Urinary bladder (tissue), 4 donors: ENCODE data around the gene EEFSEC. TPM values are rescaled to one million over a fixed set of nuclear protein-coding genes. Genes with fewer than 3 reads are reported as not detected.

ENCODE experiments used
- DNase-seq: peaks from one replicate; pipeline ENCODE4 v3.0.0-alpha.2; 2015; ENCODE audit errors: extremely low spot score
- H3K27ac ChIP-seq: one replicate; pipeline ENCODE4 v1.5.1; 2013; ENCODE audit warnings: low read depth, mild to moderate bottlenecking, moderate library complexity
- H3K36me3 ChIP-seq: one replicate; pipeline ENCODE4 v1.6.1; 2013; ENCODE audit warnings: mild to moderate bottlenecking, moderate library complexity; ENCODE audit not compliant: insufficient read depth
- H3K4me1 ChIP-seq: one replicate; pipeline ENCODE4 v1.6.1; 2013; ENCODE audit warnings: mild to moderate bottlenecking, moderate library complexity; ENCODE audit not compliant: insufficient read depth
- H3K4me3 ChIP-seq: one replicate; pipeline ENCODE4 v1.5.1; 2013; ENCODE audit warnings: low read depth, low read length
- WGBS: extraction: QIAGEN DNeasy Blood & Tissue Kit; methylation state at CpG from one replicate; pipeline ENCODE4 v1.1.7; 2013; 5-methylcytosine and 5-hydroxymethylcytosine counted together
- polyA plus RNA-seq: library from polyadenylated mRNA; stranded (reverse); fragments of 200-250 nt; gene quantifications from one replicate; pipeline ENCODE4 v1.2.3, GENCODE V29; 2013
- total RNA-seq: library from RNA; depleted of rRNA; stranded (reverse); fragments of >200 nt; gene quantifications from one replicate; pipeline ENCODE4 v1.2.3, GENCODE V29; 2014
- donor health status: healthy with polysubstance abuse.
- donor health status: healthy.

EEFSEC gene
- total and polyA plus RNA-seq, 2 donors: 4.2 to 18.5 TPM

DNA sequence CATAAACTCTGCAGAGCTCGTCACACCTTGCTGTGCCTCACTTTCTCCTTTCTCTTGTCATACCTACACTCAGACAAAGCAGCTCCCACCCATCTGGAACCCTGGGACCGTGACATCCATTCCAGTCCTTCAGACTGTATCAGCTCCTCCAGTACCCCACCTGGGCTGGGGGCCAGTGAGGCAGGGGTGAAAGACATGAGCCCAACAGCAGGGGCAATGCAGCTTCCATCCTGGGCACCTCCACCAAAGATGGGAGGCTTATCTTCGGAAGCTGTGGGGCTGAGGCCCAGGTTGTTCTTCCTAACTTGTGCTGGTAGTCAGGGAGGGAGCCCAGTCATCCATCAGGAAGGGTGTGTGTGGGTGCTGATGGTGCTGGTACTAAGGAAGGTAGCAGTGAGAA is 109.2 kb downstream of the EEFSEC start:
- no peak overlapping the region for H3K4me3 ChIP-seq
- DNase-seq: no peak
- no peaks in the 10 kb centered on the region for H3K4me1 ChIP-seq
- no peak overlapping the region for H3K27ac ChIP-seq
- no peaks in the 10 kb centered on the region for H3K36me3 ChIP-seq
- WGBS: 89% methylated on average over 3 of the region's 3 CpGs

DNA sequence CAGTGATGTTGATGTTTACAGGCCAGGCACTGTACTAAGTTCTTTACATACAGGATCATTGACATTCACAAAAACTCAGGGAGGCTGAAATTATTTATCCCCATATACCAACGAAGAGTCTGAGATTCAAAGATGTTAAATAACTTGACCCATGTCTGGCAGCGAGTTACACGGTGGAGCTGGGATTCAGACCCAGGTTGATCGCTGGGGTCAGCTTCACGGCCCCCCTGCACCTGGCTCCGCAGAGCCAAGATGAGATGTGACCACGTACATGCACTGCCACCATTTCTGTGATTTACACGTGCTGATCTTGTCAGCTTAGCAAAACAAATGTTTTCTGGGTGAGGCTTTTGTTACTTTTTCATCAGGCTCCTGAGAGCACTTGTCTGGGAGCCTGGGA is 109.8 kb downstream of the EEFSEC start:
- Histone ChIP-seq H3K36me3 (no peaks in the 10 kb centered on the region), H3K4me1 (no peaks in the 10 kb centered on the region), H3K4me3 (no peak overlapping the region), H3K27ac (no peak overlapping the region)
- 72% methylated on average over 8 of the region's 8 CpGs for WGBS
- no peak for DNase-seq

- Histone ChIP-seq H3K36me3 (no peaks in the 10 kb centered on the region), H3K27ac (no peak overlapping the region), H3K4me1 (no peaks in the 10 kb centered on the region), H3K4me3 (no peak overlapping the region)
- 73% methylated on average over 6 of the region's 6 CpGs for WGBS
- no peak for DNase-seq
Measured at GRCh38 chr3:128263946-128264345, 110.7 kb downstream of the EEFSEC start.

DNA sequence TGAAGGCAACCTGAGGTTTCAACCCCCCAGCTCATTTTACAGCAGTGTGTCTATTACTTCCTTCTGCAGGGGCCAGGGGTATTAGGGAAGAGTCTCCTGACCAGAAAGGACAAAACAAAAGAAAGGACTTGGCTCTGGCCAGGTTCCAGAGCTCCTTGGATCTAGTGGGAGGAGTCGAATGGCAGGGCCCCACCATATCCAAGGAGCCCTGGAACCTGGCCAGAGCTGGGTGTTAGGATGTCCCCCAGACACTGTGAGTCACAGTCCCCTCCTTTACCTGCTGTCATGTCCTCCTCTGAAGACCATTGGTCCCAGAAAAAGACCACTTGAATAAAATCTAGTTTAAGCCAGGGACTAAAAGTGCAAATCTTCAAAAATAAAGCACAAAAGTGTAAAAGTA is 113.2 kb downstream of the EEFSEC start:
- no peaks in the 10 kb centered on the region for H3K36me3 ChIP-seq

DNA sequence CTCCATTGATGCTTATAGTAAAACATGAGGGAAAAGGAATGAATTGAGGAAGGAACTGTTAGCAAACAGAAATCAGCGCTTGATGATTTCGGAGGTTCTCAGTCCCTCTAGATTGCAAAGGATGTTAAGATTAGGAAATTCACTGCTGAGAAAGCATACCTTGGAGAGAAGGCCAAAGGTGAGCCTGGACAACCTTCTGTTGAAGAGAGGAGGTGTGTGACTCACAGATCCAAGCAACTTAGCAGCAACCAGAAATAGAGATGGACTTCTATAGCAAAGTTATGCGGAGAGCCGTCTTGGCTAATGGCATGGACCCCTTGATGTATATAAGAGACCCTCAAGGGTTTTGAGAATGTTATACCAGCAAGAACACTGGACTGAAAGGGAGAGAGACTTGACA is 114.3 kb downstream of the EEFSEC start:
- no peaks in the 10 kb centered on the region for H3K36me3 ChIP-seq
- H3K4me3 ChIP-seq: no peak overlapping the region
- no peak overlapping the region for H3K27ac ChIP-seq
- H3K4me1 ChIP-seq: no peaks in the 10 kb centered on the region
- no peak for DNase-seq
- WGBS: 83% methylated on average over 4 of the region's 4 CpGs

More for the DNA sequence above, 113.2 kb downstream of the EEFSEC start:
- no peak for DNase-seq
- Histone ChIP-seq H3K4me1 (no peaks in the 10 kb centered on the region), H3K27ac (no peak overlapping the region), H3K4me3 (no peak overlapping the region)
- 26% methylated on average over 1 of the region's 1 CpG for WGBS

- Histone ChIP-seq H3K27ac (no peak overlapping the region), H3K4me3 (no peak overlapping the region), H3K4me1 (no peaks in the 10 kb centered on the region), H3K36me3 (no peaks in the 10 kb centered on the region)
- 90% methylated on average over 11 of the region's 11 CpGs for WGBS
- no peak for DNase-seq
Measured at GRCh38 chr3:128269006-128269775, 115.9 kb downstream of the EEFSEC start.

DNA sequence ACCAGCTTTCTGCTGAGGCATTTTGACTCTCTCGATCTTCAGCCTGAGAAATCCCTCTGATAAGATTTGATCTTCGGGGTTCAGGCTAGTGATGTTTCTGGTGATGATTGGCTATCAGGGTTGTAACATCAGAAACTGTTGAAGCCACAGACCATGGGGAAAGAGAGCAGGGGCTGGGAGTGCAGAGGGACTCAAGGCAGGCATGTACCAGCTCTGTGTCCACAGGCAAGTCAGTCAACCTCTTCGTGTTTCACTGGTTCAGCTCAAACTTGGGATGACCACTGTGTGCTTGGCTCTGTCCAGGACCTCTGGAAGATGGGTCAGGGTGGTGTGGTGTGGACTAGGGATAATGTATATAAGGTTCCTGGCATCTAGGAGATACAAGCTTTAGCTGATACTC is 116.5 kb downstream of the EEFSEC start:
- Histone ChIP-seq H3K27ac (no peak overlapping the region), H3K4me1 (no peaks in the 10 kb centered on the region), H3K36me3 (no peaks in the 10 kb centered on the region), H3K4me3 (no peak overlapping the region)
- 64% methylated on average over 3 of the region's 3 CpGs for WGBS
- no peak for DNase-seq

GRCh38 chr3:128270559-128271492 is 117.5 kb downstream of the EEFSEC start:
- no peak for DNase-seq
- no peaks in the 10 kb centered on the region for H3K4me1 ChIP-seq
- 89% methylated on average over 7 of the region's 7 CpGs for WGBS
- no peak overlapping the region for H3K4me3 ChIP-seq
- H3K36me3 ChIP-seq: no peaks in the 10 kb centered on the region
- no peak overlapping the region for H3K27ac ChIP-seq

- 90% methylated on average over 11 of the region's 11 CpGs for WGBS
- Histone ChIP-seq H3K36me3 (no peaks in the 10 kb centered on the region), H3K4me1 (no peaks in the 10 kb centered on the region), H3K4me3 (no peak overlapping the region), H3K27ac (no peak overlapping the region)
- no peak for DNase-seq
Measured at GRCh38 chr3:128271536-128272332, 118.5 kb downstream of the EEFSEC start.

DNA sequence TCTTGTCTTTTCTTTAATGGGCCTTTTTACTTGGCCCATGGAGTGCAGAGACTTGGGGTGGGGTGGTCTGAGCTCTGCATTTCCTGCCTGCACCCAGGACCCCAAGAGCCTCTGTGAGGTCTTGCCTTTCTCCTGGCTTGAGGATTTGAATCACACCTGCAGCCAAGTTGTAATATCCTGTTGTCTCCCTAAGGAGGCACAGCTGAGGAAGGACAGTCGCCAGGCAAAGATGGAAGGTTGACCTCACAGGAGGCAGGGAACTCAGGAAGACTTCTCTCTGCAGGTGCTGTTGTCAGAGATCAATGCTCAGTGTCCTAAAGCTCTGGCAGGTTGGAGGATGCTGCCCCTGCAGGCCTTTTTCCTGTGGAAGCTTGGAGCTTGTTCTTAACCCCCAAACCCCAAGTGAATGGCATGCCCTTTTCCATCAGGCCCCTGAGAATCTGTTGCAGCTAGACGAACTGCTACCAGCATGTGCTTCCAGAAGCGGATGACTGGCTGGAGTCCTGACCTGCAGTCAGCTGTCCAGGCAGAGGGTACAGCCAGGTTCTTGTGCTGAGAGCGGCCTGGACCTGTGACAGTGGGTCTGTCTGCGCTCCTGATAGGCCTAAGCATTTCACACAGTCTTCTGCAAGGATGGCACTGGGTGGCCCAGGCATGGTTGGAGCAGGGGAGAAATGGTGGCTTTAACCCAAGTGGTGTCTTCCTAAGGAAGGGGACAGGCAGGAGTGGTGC is 120.0 kb downstream of the EEFSEC start:
- H3K36me3 ChIP-seq: no peaks in the 10 kb centered on the region
- H3K4me3 ChIP-seq: no peak overlapping the region
- 83% methylated on average over 5 of the region's 5 CpGs for WGBS
- H3K4me1 ChIP-seq: no peaks in the 10 kb centered on the region
- no peak for DNase-seq
- no peak overlapping the region for H3K27ac ChIP-seq

- no peak for DNase-seq
- Histone ChIP-seq H3K36me3 (no peaks in the 10 kb centered on the region), H3K27ac (no peak overlapping the region), H3K4me3 (no peak overlapping the region), H3K4me1 (no peaks in the 10 kb centered on the region)
- 91% methylated on average over 11 of the region's 11 CpGs for WGBS
Measured at GRCh38 chr3:128273841-128274573, 120.7 kb downstream of the EEFSEC start.

DNA sequence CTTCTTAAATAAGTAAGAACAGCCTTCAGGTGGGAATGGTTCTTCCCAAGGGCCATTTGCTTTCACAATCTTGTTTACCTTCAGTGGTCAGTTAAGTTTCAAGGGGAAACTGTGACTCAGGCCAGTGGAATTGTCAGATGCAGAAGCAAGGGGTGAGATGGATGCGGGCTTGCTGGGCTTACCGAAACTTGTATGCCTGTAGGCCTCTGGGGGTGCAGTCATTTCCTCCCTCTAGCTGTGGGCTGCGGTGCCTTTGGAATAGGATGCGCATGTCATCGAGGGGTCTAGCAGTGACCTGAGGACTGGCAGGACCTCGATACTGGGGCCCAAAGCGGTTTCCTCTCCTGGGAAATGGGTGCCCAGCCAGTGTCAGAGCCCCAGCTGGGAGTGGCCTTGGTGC is 121.6 kb downstream of the EEFSEC start:
- no peak for DNase-seq
- H3K27ac ChIP-seq: no peak overlapping the region
- 93% methylated on average over 7 of the region's 7 CpGs for WGBS
- no peaks in the 10 kb centered on the region for H3K36me3 ChIP-seq
- H3K4me3 ChIP-seq: no peak overlapping the region
- no peaks in the 10 kb centered on the region for H3K4me1 ChIP-seq
